ENCODE measurements around the gene HOATZ. TPM values are rescaled to one million over a fixed set of nuclear protein-coding genes. Genes with fewer than 3 reads are reported as not detected.

The HOATZ gene
- under 1 TPM in 1 of 2 experiments, not detected in 1; 0.37 TPM for total RNA-seq

DNA sequence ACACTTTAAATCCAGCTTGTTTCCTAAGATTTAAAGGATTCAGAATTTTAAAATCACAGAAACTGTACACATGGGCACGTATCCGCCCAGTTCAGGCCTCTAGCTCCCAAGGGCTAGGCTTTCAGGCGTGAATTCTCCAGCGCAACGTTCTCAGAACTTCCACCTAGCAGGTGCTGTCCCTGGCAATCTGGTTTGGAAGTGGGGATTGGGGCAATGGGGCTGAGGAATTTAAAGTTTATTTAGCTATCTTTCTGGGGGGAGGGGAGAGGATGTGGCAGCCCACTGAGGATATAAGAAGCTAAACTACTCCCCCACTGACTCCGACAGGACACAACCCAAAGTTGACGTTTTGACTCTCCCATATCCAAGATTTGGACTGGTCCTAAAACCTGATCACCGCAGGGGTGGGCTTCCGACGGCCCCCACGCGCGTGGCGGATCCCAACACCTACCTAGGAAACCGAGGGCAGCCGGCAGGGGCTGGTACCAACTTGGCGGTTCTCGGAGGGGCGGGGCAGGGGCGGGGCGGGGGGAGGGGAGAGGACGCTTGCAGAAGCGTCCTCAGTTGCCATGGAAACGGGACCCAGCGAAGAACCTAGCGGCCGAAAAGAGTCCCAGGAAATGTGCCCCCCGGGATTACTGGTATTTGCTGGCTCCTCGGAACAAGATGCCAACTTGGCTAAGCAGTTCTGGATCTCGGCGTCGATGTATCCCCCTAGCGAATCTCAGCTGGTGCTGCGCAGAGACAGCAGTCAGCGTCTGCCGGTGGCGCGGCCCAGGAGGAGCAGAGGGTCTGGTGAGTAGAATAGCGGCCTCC lies at the start of gene HOATZ:
TSS of gene HOATZ (plus strand) at position 563 of the 816 bp plus-strand sequence. CDS start at position 570, 7 bp downstream.
- no peaks in the 10 kb centered on the region for H3K9me3 Mint-ChIP-seq (ENCODE audit: insufficient read depth)
- no peak within 1 kb of the TSS for H3K27ac Mint-ChIP-seq
- POLR2A ChIA-PET: interaction anchor here (1.7 to 4.1 kb wide), 3 partner anchors 11 to 27 kb away, joined by 12 to 79 read pairs (median 15); partner anchors contain the start of gene LAYN
- DNase-seq: peak; percentile 37
- peaks cover 18% of the 10 kb centered on the region for H3K4me1 Mint-ChIP-seq (ENCODE audit: low read depth)
- H3K4me3 Mint-ChIP-seq: peak within 1 kb of the TSS; percentile 55
- CTCF ChIA-PET: interaction anchor here (0.6 to 3.9 kb wide), 10 partner anchors 10 to 90 kb away, joined by 3 to 38 read pairs (median 7); partner anchors contain the start of gene LAYN
- ATAC-seq: peak; percentile 33
- peaks cover 20% of the 10 kb centered on the region for H3K27me3 Mint-ChIP-seq (ENCODE audit: low read depth)
- H3K36me3 Mint-ChIP-seq (ENCODE audit: low read depth): no peaks in the 10 kb centered on the region

DNA sequence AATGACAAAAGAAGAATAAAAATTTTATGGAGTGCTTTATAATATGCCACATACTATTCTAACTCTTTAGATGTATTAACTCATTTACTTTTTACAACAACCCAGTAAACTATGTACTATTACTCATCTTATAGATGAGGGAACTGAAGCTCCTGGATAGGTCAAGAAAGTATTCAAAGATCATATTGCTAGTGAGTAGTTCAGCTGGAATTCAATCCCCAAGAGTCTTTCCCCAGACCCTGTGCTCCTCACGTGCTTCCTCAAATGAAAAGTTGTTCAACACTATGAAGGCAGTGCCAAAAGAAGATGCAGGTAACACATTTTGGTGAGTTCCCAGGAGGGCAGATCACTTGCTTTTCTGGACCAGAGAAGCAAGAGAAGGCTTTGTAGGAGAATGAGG lies 49.2 kb upstream of the HOATZ start:
- ATAC-seq: no peak
- ChIA-PET POLR2A (no interaction called here), CTCF (interaction anchor here (2.3 kb wide), 1 partner anchor 11 kb away, joined by 14 read pairs; no protein-coding TSS in a partner anchor)
- DNase-seq: no peak
- H3K9me3 Mint-ChIP-seq (ENCODE audit: insufficient read depth): no peaks in the 10 kb centered on the region
- H3K4me1 Mint-ChIP-seq (ENCODE audit: low read depth): peaks cover 25% of the 10 kb centered on the region
- H3K4me3 Mint-ChIP-seq: no peak overlapping the region
- peaks cover 3% of the 10 kb centered on the region for H3K27me3 Mint-ChIP-seq (ENCODE audit: low read depth)
- no peaks in the 10 kb centered on the region for H3K36me3 Mint-ChIP-seq (ENCODE audit: low read depth)
- no peak overlapping the region for H3K27ac Mint-ChIP-seq

DNA sequence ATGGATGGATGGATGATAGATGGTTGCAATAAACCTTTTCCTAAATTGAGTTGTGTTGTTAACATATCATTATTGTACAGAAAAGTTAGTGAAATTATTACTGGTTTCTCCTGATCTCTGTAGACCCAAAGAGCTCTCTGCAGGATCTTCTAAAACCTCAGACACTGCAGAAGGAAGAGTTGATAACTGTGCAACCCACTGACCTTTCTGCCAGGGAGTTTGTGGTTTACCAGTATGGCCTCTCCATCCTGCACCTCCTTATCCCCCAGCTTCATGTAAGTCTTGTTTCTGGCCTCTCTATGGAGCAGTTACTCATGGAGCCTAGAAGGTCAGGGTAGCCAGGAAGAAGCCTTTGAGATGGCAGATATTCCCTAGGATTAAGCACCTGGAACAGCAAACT lies 48.0 kb upstream of the HOATZ start:
- Mint-ChIP-seq H3K4me3 (no peak overlapping the region), H3K36me3 (ENCODE audit: low read depth) (no peaks in the 10 kb centered on the region), H3K4me1 (ENCODE audit: low read depth) (peaks cover 21% of the 10 kb centered on the region), H3K9me3 (ENCODE audit: insufficient read depth) (no peaks in the 10 kb centered on the region), H3K27me3 (ENCODE audit: low read depth) (peaks cover 2% of the 10 kb centered on the region), H3K27ac (no peak overlapping the region)
- CTCF ChIA-PET: interaction anchor here (1.1 kb wide), 1 partner anchor 12 kb away, joined by 6 read pairs; no protein-coding TSS in a partner anchor
- DNase-seq: no peak
- no peak for ATAC-seq
- POLR2A ChIA-PET: no interaction called here

DNA sequence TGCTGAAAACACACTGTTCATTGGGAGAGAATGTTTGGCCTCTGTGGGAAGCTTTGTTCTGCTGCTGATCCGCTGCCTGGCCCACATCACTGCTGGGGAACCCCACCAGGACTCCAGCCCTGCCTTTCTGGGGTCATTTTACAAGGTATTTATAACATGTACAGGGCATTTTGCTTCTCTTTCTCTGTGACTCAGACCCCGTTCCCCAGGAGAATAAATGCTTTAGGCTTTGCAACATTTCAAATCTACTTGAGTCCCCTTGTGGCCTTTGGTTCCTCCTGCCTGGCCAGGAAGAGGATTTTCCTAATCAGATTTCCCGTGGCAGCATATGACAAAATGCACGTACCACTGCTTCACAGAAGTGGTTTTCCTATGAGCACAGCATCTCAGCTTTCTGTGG lies 45.4 kb upstream of the HOATZ start:
- Mint-ChIP-seq H3K4me3 (no peak overlapping the region), H3K4me1 (ENCODE audit: low read depth) (peaks cover 21% of the 10 kb centered on the region), H3K36me3 (ENCODE audit: low read depth) (no peaks in the 10 kb centered on the region), H3K27ac (peak overlapping the region; percentile 7), H3K9me3 (ENCODE audit: insufficient read depth) (no peaks in the 10 kb centered on the region), H3K27me3 (ENCODE audit: low read depth) (peaks cover 2% of the 10 kb centered on the region)
- CTCF ChIA-PET: interaction anchor here (1.3 kb wide), 1 partner anchor 14 kb away, joined by 4 read pairs; no protein-coding TSS in a partner anchor
- ATAC-seq (no peak), DNase-seq (no peak)
- POLR2A ChIA-PET: no interaction called here

DNA sequence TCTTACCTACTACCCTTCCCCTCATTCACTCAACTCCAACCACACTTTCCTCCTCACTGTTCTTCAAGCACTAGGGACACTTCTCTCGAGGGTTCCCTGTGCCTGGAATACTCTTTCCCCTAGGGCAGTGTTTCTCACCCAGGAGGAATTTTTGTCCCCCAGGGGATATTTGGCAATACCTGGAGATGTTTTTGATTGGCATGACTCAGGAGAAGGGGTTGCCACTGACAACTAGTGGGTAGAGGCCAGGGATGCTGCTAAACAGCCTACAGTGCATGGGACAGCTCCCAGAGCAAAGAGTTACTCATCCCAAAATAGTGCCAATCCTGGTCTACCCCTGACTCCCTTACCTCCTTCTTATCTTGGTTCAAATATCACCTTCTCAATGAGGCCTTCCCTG lies 42.4 kb upstream of the HOATZ start:
- CTCF ChIA-PET: interaction anchor here (2.7 kb wide), 1 partner anchor 17 kb away, joined by 10 read pairs; no protein-coding TSS in a partner anchor
- Mint-ChIP-seq H3K36me3 (ENCODE audit: low read depth) (peaks cover 1% of the 10 kb centered on the region), H3K4me1 (ENCODE audit: low read depth) (peaks cover 13% of the 10 kb centered on the region), H3K27ac (no peak overlapping the region), H3K9me3 (ENCODE audit: insufficient read depth) (no peaks in the 10 kb centered on the region), H3K4me3 (no peak overlapping the region), H3K27me3 (ENCODE audit: low read depth) (peaks cover 3% of the 10 kb centered on the region)
- DNase-seq: no peak
- ATAC-seq: no peak
- POLR2A ChIA-PET: no interaction called here

DNA sequence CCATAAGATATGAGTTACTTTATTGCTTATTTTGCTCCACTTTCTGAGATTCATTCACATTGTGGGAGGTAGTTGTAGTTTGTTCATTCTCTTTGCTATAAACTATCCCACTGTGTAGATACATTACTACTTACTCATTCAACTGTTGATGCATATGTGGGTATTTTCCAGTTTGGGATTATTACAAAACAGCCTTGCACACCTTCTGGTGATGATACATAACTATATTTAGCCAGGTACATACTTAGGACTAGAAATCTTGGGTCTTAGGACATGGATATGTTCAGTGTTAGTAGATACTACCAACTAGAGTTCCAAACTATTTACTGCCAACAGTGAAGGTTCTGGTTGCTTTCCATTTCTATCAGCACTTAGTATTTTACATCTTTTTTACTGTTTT lies 40.1 kb upstream of the HOATZ start:
- peaks cover under 1% of the 10 kb centered on the region for H3K9me3 Mint-ChIP-seq (ENCODE audit: insufficient read depth)
- peaks cover 8% of the 10 kb centered on the region for H3K27me3 Mint-ChIP-seq (ENCODE audit: low read depth)
- no peak overlapping the region for H3K27ac Mint-ChIP-seq
- DNase-seq (no peak), ATAC-seq (no peak)
- ChIA-PET POLR2A (no interaction called here), CTCF (no interaction called here)
- peaks cover 1% of the 10 kb centered on the region for H3K36me3 Mint-ChIP-seq (ENCODE audit: low read depth)
- no peak overlapping the region for H3K4me3 Mint-ChIP-seq
- peaks cover 6% of the 10 kb centered on the region for H3K4me1 Mint-ChIP-seq (ENCODE audit: low read depth)

DNA sequence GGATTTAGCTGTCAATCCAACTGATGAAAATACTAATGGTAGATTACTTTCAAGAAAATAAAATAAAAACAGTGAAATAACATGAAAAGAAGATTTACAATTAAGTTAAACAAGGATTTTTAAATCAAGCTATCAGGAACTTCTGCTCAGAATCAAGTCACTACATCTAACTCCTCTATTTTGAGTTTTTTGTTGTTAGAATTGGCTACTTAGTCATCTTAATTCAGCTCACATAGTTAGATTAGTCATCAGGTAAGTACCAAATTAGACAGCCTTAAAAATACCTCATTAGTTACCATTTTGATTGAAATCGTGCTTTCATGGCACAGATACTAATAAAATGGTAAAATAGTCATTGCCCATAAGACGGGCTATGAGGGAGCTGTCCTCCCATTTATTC lies 38.2 kb upstream of the HOATZ start:
- Mint-ChIP-seq H3K4me1 (ENCODE audit: low read depth) (peaks cover 10% of the 10 kb centered on the region), H3K36me3 (ENCODE audit: low read depth) (peaks cover 1% of the 10 kb centered on the region), H3K4me3 (no peak overlapping the region), H3K9me3 (ENCODE audit: insufficient read depth) (peaks cover 15% of the 10 kb centered on the region), H3K27me3 (ENCODE audit: low read depth) (peaks cover 10% of the 10 kb centered on the region), H3K27ac (no peak overlapping the region)
- ChIA-PET POLR2A (no interaction called here), CTCF (interaction anchor here (0.9 to 1.5 kb wide), 5 partner anchors 12 to 128 kb away, joined by 3 to 6 read pairs (median 3); partner anchors contain the start of gene BTG4)
- no peak for ATAC-seq
- DNase-seq: no peak

DNA sequence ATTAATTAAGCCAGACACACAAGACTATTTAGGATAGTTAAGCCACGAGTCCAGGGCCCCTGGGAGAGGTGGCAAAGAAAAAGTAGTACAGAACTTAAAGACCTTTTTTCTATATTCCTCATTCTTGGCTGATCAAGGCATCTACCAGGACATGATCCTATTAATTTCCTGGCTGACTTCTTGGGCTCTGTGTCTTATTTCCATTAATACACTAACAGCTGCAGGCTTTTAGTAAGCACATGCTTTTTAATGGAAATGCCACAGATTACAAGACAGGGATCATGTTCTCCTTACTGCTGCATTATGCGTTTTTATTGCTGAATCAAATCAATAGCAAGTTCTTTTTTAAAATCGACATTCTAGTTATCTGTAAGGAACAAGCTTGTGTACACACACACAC lies 37.6 kb upstream of the HOATZ start:
- H3K27me3 Mint-ChIP-seq (ENCODE audit: low read depth): peaks cover 10% of the 10 kb centered on the region
- ChIA-PET CTCF (interaction anchor here (1.0 to 1.5 kb wide), 3 partner anchors 12 to 128 kb away, joined by 3 to 6 read pairs (median 5); no protein-coding TSS in a partner anchor), POLR2A (no interaction called here)
- no peak overlapping the region for H3K4me3 Mint-ChIP-seq
- H3K27ac Mint-ChIP-seq: no peak overlapping the region
- peaks cover 1% of the 10 kb centered on the region for H3K36me3 Mint-ChIP-seq (ENCODE audit: low read depth)
- DNase-seq (no peak), ATAC-seq (no peak)
- peaks cover 10% of the 10 kb centered on the region for H3K4me1 Mint-ChIP-seq (ENCODE audit: low read depth)
- H3K9me3 Mint-ChIP-seq (ENCODE audit: insufficient read depth): peaks cover 15% of the 10 kb centered on the region

DNA sequence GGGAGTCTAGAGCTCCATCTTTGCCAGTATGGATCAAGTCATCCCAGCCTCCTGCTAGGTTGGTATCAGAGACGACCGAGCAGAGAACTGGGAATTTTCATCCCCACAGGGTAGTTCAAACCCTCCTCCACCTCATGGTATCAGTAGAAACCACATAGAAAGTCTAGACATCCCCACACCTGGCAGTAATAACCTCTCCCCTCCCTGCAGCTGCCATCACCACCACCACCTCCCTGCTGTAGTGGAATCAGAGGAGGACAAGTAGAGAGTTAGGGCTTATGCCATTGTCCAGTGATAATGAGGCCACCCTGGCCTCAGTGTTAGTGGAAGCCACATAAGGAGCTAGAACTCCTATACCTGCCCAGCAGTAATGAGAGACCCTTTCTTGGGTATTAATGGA lies 36.7 kb upstream of the HOATZ start:
- ChIA-PET CTCF (interaction anchor here (2.6 kb wide), 1 partner anchor 23 kb away, joined by 9 read pairs; no protein-coding TSS in a partner anchor), POLR2A (no interaction called here)
- DNase-seq (no peak), ATAC-seq (no peak)
- Mint-ChIP-seq H3K9me3 (ENCODE audit: insufficient read depth) (peaks cover 23% of the 10 kb centered on the region), H3K4me1 (ENCODE audit: low read depth) (peaks cover 10% of the 10 kb centered on the region), H3K27me3 (ENCODE audit: low read depth) (peaks cover 11% of the 10 kb centered on the region), H3K27ac (no peak overlapping the region), H3K36me3 (ENCODE audit: low read depth) (peaks cover 8% of the 10 kb centered on the region), H3K4me3 (no peak overlapping the region)

DNA sequence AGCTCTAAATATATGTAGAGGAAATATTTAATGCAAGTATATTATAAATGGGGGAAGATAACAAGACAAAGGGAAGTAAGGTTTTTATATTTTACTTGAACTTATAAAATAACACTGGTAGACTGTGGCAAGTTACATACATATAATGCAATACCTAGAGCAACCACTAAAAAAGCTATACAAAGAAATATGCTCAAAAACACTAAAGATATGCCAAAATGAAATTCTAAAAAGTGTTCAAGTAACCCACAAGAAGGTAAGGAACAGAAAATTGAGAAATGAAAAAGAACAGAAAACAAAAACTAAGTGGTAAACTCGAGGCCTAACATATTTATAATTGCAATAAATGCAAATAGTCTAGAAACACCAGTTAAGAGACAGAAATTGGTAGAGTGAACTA lies 34.9 kb upstream of the HOATZ start:
- DNase-seq: no peak
- CTCF ChIA-PET: interaction anchor here (0.7 to 2.6 kb wide), 6 partner anchors 15 to 62 kb away, joined by 3 to 9 read pairs (median 3); partner anchors contain the start of gene BTG4
- Mint-ChIP-seq H3K36me3 (ENCODE audit: low read depth) (peaks cover 21% of the 10 kb centered on the region), H3K27me3 (ENCODE audit: low read depth) (peaks cover 18% of the 10 kb centered on the region), H3K27ac (no peak overlapping the region), H3K4me1 (ENCODE audit: low read depth) (peaks cover 10% of the 10 kb centered on the region), H3K9me3 (ENCODE audit: insufficient read depth) (peaks cover 37% of the 10 kb centered on the region), H3K4me3 (no peak overlapping the region)
- ATAC-seq: no peak
- POLR2A ChIA-PET: no interaction called here

DNA sequence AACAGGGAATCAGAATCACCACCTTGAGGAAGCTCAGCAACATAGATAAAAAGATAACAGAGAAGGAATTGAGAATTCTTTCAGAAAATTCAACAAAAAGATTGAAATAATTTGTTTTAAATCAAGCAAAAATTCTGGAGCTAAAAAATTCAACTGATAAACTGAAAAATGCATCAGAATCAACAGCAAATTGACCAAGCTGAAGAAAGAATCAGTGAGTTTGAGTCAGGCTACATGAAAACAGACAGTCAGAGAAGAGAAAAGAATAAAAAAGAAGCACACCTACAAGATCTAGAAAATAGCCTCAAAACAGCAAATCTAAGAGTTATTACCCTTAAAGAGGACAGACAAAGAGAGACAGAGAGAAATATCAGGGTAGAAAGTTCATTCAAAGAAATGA lies 31.1 kb upstream of the HOATZ start:
- Mint-ChIP-seq H3K4me3 (no peak overlapping the region), H3K36me3 (ENCODE audit: low read depth) (peaks cover 21% of the 10 kb centered on the region), H3K9me3 (ENCODE audit: insufficient read depth) (peaks cover 51% of the 10 kb centered on the region), H3K27ac (no peak overlapping the region), H3K27me3 (ENCODE audit: low read depth) (peaks cover 15% of the 10 kb centered on the region), H3K4me1 (ENCODE audit: low read depth) (peaks cover 10% of the 10 kb centered on the region)
- ChIA-PET CTCF (interaction anchor here (0.8 to 1.7 kb wide), 2 partner anchors 28 to 40 kb away, joined by 3 read pairs; partner anchors contain the start of gene BTG4), POLR2A (no interaction called here)
- ATAC-seq (no peak), DNase-seq (no peak)

DNA sequence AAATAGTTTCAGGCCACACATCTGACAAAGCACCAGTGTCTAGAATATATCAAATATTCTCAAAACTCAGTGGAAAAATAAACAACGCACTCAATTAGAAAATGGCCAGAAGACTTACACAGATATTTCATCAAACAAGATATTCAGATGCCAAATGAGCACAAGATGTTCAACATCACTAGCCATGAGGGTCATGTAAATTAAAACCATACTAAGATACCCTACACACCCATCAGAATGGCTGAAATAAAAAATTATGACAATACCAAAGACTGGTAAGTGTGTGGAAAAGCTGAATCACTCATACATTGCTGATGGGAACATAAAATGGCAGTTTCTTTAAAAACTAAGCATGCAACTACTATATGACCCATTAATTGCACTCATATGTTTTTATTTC lies 24.1 kb upstream of the HOATZ start:
- ChIA-PET POLR2A (no interaction called here), CTCF (no interaction called here)
- H3K4me1 Mint-ChIP-seq (ENCODE audit: low read depth): no peaks in the 10 kb centered on the region
- peaks cover 14% of the 10 kb centered on the region for H3K9me3 Mint-ChIP-seq (ENCODE audit: insufficient read depth)
- no peaks in the 10 kb centered on the region for H3K36me3 Mint-ChIP-seq (ENCODE audit: low read depth)
- ATAC-seq: no peak
- H3K27me3 Mint-ChIP-seq (ENCODE audit: low read depth): peaks cover 8% of the 10 kb centered on the region
- H3K27ac Mint-ChIP-seq: no peak overlapping the region
- H3K4me3 Mint-ChIP-seq: no peak overlapping the region
- DNase-seq: no peak

Data from activated CD8-positive, alpha-beta T cell treated with anti-CD3 and anti-CD28 coated beads, Interleukin-2, amount 10 ng/mL, durations not matched to agents 7 days and 5 days (primary cell).